ENCODE measurements around the gene DNAH14.

Gene DNAH14

GRCh38 chr1:225396357-225396756, 466.9 kb downstream of the DNAH14 start:
- DNase-seq (ENCODE audit: low read depth, low spot score): no peak

DNA sequence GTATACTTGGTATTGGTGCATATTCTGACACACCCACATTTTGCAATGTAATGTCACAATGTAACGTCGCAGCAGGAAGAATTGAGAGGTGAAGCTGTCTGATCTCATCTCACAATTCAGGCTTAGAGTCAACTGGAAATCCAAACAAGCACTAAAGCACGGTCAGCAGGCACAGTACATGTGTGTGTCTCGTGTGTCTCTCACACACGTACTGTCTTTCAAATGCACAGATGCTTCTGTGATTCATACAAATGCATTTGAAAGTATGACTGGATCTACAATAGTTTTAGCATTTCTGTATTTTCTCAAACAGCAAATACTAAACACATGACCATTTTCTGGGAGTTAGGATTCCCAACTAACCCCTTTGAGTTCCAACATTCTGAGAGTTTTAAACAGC, 471.5 kb downstream of the DNAH14 start:
- DNase-seq (ENCODE audit: low read depth, low spot score): no peak

GRCh38 chr1:225406976-225407725, 477.7 kb downstream of the DNAH14 start:
- no peak for DNase-seq (ENCODE audit: low read depth, low spot score)

DNA sequence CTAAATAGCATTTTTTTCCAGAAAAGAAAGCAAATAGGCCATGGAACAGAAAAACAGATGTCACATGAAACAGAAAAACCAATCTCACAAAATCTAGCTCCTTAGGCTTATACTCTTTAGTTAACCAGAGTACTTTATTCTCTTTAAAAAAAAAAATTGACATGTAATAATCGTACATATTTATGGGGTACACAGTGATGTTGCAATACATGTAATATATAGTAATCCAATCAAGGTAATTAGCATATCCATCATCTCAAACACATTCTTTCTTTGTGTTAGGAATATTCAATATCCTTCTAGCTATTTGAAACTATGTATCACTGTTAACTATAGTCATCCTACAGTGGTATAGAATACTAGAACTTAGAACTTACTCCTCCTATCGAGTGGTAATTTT, 478.3 kb downstream of the DNAH14 start:
- no peak for DNase-seq (ENCODE audit: low read depth, low spot score)

DNA sequence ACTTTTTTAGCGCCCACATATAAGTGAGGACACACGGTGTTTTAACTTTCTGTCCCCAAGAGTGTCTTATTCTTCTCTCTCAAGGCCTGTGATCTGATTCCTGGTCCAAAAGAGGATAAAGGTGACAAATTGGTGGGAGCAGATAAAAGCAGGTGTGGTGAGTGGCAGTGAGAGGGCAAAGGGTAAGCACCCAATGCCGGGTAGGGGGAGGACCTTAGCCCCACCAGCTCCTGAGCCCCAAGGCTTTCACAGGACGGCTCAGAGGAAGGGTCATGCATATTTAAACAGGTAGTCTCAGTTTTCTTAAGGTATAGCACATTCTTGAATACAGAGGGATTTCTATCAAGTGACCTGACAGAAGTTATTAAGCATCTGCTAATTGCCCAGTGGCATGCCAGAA, 478.8 kb downstream of the DNAH14 start:
- DNase-seq (ENCODE audit: low read depth, low spot score): no peak

- no peak for DNase-seq (ENCODE audit: low read depth, low spot score)
Measured at GRCh38 chr1:225409051-225409450, 479.6 kb downstream of the DNAH14 start.

DNA sequence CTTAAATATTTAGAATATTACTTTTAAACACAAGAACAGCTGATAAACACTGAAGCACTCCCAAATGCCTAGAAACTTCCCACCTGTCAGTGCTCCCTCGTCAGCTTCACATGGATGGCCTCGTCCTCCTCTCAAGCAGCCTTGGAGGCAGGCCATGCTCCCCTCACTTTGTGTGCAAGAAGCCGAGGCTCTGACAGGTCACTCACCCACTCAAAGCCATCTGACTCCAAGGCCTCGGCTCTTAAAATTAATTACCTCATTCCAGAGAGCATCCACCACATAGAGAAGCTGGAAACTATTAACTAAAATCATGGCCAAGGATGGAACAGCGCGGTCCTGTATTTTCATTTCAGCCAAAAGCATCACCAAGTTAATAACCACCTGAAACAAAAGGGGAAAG, 480.6 kb downstream of the DNAH14 start:
- no peak for DNase-seq (ENCODE audit: low read depth, low spot score)

GRCh38 chr1:225412321-225412720, 482.8 kb downstream of the DNAH14 start:
- no peak for DNase-seq (ENCODE audit: low read depth, low spot score)

DNA sequence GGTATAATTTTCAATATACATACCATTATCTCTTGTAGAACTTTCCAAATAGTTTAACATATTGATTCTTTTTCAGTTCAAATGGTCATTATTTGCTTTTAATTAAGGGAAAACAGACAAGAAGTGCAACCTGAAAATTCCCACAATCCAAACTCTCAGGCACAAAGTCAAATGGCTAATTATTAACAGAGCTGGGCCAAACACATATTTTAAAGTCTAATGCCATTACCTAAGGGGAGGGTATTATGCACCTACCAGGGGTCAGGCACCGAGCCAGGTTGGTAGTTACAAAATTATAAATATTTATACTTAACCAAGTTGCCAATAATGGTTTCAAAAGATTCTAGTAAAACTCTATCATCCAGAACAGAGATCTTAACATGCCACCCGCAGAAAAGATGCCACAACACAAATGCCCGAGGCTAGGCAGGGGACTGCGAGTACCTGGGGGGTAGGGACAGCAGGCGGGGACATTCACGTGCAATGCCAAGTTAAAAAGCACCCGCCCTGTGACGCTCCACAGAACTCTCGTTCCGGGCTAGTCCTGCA, 483.4 kb downstream of the DNAH14 start:
- DNase-seq (ENCODE audit: low read depth, low spot score): no peak

- no peak for DNase-seq (ENCODE audit: low read depth, low spot score)
Measured at GRCh38 chr1:225413708-225414375, 484.4 kb downstream of the DNAH14 start.

GRCh38 chr1:225415307-225415706, 485.8 kb downstream of the DNAH14 start:
- no peak for DNase-seq (ENCODE audit: low read depth, low spot score)

DNA sequence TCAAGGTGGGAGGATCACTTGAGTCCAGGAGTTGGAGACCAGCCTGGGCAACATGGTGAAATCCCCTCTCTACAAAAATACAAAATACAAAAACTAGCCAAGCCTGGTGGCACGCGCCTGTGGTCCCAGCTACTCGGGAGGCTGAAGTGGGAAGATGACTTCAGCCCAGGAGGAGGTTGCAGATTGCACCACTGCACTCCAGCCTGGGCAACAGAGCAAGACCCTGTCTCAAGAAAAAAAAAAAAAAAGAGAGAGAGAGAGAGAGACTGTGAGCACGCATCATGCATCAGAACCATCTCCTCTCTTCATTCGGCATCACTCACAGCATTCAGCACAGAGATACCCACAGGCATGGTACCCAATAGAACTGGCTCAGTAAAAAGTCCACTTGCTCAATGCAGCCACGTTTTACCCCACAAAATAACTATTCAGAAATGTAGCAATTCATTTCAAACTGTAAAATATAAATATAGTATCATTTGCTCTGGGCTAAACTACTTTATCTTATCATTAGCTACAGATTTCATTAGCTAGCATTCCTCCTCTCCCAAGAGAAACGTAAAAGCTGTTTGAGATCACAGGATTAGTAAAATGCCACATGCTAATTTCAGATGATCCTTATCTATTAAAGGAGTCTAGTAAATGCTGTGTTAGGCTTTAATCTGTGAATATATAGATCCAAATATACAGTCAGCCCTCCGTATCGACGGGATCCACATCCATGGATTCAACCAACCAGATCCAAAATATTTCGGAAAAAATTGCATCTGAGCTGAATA, 486.7 kb downstream of the DNAH14 start:
- no peak for DNase-seq (ENCODE audit: low read depth, low spot score)

DNA sequence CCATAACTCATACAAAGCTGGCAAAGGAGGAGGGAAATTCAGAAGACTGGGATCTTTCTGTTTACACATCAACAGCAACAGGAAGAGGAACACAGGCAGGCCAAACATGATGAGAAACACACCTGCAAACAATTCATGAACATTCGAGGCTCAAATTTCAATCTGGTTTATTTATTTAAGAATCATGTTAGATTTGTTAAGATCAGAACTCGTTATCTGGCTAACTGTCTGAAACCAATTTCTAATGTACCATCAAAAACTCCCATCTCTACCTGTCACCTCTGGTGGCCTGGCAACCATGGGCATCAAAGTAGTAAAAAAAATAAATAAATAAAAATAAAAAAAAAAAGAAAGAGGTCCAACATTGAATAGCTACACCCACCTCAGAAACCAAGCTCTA, 488.6 kb downstream of the DNAH14 start:
- DNase-seq (ENCODE audit: low read depth, low spot score): no peak

GRCh38 chr1:225418598-225418997, 489.1 kb downstream of the DNAH14 start:
- DNase-seq (ENCODE audit: low read depth, low spot score): no peak

DNA sequence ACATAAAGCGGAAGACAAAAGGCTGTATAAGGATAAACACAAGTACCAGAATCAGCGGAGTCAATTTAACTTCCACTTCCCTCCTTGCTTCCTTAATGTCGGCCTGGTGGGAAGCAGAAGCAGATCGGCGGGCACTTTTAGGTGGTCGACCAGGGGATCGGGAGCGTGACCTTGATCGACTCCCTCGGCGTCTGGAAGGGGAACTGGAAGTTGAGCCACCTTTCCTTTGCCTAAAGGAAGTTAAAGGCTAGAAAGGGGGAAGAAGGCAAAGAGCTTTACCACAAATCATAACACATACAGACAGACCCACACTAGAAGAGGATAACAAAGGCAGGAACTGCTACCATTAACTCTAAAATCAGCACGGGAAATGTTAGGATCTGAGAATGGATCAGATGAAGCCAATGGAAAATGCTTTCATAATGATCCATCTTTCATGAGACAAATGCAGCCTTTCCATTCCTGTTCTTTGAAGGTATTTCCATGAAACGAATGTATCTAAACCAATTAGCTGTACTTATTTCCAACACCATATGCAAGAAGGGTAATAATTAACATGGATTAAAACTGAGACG, 492.6 kb downstream of the DNAH14 start:
- no peak for DNase-seq (ENCODE audit: low read depth, low spot score)

DNA sequence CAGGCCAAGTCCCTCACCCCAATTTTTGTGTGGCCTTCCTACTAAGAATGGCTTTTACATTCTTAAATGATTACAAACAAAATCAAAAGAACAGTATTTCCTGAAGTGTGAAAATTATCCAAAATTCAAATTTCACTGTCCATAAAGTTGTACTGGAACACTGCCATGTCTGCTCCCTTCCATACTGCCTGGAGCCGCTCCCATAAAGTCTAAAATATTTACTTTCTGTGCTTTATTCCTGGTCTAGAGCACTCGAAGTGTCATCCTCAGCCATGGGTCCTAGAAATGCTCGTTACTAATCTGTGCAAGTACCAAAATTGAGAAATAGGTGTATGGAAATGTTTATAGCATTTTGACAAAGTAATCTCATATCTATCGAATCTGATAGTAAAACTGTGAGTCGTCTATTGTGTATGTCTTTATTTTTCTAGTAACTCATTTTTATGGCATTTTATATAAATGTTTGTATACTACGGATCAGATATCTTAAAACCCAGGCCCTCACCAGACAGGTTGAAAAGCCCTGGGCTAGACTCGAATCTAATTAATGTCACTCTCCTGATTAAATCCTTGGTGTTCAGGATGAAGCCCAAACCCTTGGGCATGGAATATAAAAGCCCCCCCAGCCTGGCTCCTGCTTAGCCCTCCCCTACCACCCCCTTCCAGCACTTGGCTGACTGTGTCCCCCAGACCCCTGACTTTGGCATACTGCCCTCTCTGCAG, 493.5 kb downstream of the DNAH14 start:
- DNase-seq (ENCODE audit: low read depth, low spot score): no peak

DNA sequence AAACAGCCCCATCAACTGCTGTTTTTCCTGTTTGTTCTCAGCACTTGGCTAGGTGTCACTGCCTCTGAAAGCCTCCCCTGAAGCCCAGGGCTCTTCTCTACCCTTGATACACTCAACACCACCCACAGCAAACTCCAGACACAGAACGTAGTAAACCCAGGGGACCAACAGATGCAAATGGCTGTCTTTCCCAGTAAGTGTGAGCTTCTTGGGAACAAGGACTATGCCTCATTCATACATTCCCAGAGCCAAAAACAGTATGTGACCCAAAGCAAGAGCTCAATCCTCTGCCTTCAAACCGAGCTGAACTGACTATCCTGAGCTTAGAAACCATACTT, 494.0 kb downstream of the DNAH14 start:
- no peak for DNase-seq (ENCODE audit: low read depth, low spot score)

GRCh38 chr1:225424562-225425200, 495.2 kb downstream of the DNAH14 start:
- DNase-seq (ENCODE audit: low read depth, low spot score): no peak

DNA sequence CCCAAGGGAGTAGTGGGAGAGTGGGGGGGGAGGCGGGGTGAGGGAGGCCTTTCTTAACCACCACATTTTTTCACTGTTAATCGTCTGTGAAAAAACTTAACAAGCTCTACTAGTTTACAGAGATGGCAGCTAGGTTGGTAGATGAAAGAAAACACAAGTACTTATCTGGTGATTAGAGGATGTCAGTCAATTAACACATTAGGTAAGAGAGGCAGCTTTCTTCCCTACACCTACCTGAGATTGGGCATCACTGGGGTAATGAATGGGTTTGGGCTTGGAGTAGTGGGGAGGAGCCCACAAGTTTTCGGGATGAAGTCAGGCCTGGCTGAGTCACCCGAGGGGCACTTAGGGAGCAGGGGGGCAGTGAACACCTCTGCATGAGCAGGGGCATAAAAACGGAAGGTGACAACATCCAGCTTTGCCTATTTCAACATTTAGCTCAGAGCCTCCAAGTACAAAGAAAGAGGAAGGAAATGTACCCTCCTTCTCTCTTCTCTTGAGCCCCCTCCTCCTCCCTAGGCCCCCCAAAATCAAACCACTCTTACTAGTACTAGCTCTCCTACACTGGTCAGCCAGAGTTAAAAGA, 495.8 kb downstream of the DNAH14 start:
- no peak for DNase-seq (ENCODE audit: low read depth, low spot score)

DNA sequence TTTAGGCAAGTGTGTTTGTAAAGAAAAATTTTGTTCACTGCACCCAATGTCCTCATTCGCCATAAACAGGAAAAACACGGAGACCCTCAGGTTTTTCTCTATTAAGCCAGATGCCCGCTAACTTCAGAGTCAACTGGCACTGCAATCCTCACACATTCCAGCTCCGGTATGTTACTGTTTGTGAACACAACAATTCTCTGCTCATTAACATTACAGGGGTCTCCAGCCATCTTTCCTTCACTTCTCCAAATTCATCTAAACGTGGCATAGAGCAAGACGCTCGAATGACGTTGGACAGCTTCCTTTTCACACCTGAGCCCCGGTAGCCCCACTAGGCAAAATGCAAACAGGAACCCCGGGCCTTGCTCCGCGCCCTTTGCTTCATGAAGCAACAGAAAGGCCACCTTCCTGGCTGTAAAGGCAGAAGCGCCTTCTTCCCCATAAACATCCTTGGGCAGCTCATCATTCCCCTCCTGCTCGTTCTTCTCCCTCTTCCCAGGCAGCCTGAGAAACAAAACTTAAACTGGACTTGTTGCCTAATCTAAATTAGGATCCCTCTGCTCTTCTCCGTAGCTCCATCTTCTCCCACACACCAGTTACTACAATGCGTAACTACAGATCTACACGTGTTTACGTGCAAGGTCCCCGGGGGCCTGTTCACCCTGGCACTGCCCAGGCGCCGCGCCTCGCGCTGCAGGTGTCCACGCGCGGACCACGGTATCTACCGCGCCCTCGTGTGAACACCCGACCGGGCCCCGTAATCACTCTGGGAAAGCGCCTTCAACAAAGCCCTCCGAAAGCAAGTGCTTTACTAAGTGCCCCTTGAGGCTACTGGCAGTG, 497.1 kb downstream of the DNAH14 start:
- no peak for DNase-seq (ENCODE audit: low read depth, low spot score)
